22Rv1 (cell line): ENCODE results near the gene CCDC178.
A peak's percentile ranks its signal among the peaks of the same experiment; 100 is the strongest.
"Not testable (repeated sequence)": the region's sequence is repeated elsewhere in the genome, so short reads cannot be mapped to it uniquely, and the experiment has no call there.

ENCODE experiments used
- H3K27ac ChIP-seq: fragments of 450-650 bp; 2 replicates; pipeline ENCODE4 v1.5.1; 2017
- CTCF ChIP-seq: fragments of 450-650 bp; IDR thresholded peaks from 2 replicates; pipeline ENCODE4 v1.5.1; 2017; ENCODE audit warnings: mild to moderate bottlenecking
- ZFX ChIP-seq: fragments of 450-650 bp; IDR thresholded peaks from 2 replicates; pipeline ENCODE4 v1.6.1; 2017; ENCODE audit warnings: antibody characterized with exemption, borderline replicate concordance

CCDC178 gene

GRCh38 chr18:32956591-32957315 lies 483.8 kb downstream of the CCDC178 start:
- TF ChIP-seq CTCF (no peak), ZFX (no peak)

GRCh38 chr18:32952318-32952717 lies 488.2 kb downstream of the CCDC178 start:
- H3K27ac ChIP-seq, result not testable (repeated sequence)

More at GRCh38 chr18:32956591-32957315, 483.8 kb downstream of the CCDC178 start:
- H3K27ac ChIP-seq, result no peak overlapping the region

- no peak for TF ChIP-seq CTCF
- no peak for TF ChIP-seq ZFX
Observed at GRCh38 chr18:32937597-32937996, 502.9 kb downstream of the CCDC178 start.

DNA sequence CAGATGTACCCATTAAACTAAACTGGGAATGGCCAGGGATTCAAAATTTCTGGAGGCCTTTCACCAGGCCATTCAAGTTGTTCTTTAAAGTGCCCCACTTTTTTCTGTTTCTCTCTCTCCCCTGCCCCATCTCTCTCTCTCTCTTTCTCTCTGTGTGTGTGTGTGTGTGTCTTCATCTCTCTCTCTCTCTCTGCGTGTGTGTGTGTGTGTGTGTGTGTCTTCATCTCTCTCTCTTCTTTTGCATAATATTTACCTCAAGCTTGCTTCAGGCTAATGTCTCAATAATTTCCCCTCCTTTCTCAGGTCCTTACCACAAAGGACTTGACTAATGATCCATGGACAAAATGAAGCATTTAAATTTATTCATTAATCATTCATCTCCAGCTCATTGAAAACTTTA lies 503.5 kb downstream of the CCDC178 start:
- no peak overlapping the region for H3K27ac ChIP-seq
- TF ChIP-seq CTCF (no peak), ZFX (no peak)

More at GRCh38 chr18:32937597-32937996, 502.9 kb downstream of the CCDC178 start:
- H3K27ac ChIP-seq, result no peak overlapping the region

GRCh38 chr18:32934201-32934600 lies 506.3 kb downstream of the CCDC178 start:
- TF ChIP-seq CTCF (no peak), ZFX (no peak)
- no peak overlapping the region for H3K27ac ChIP-seq

- peak; percentile 76 for TF ChIP-seq CTCF
- TF ChIP-seq ZFX, result no peak
- no peak overlapping the region for H3K27ac ChIP-seq
Observed at GRCh38 chr18:32930695-32931301, 509.7 kb downstream of the CCDC178 start.

DNA sequence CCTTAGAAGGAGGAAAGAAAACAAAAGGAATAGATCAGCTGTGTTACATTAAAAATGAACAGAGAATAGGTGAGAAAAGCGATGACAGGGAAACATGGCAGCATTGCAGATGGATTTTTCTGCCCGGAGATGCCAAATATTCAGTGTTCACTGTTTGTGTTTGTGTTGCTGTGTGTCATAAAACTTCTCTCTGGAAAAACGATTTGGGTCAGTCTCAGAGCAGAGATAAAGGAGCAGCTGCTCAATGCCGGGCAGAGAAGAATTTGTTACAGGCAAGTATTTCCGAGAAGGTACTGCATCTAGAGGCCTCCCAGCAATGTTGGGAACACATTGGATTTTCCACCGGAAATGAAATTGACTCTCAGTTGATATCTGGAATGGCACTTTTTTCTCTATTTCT lies 511.3 kb downstream of the CCDC178 start:
- H3K27ac ChIP-seq, result no peak overlapping the region
- TF ChIP-seq CTCF, result no peak
- TF ChIP-seq ZFX, result no peak

DNA sequence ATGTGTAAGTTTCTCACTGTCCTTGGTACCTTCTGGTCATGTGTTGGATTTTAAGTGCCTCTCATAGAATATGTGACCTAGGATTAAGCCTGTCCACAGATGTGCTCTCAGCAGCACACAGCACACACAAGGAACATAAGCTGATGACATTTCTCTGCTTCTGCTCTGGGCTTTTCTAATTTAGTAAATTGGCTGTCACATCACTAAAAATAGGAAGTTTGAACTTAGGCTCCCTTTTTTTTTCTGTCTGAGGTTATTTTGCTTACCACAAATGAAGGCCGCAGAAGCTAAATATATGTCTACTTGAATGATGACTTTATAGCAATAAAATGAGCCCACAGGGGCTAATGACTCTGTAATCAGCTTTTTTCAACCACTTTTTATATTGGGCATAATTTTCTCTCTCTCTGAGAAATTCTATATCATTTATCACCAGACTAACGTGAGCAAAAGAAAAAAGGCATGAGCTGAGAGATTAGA lies 517.5 kb downstream of the CCDC178 start:
- no peak overlapping the region for H3K27ac ChIP-seq
- TF ChIP-seq ZFX (no peak), CTCF (no peak)
